Activated CD4-positive, CD25-positive, alpha-beta regulatory T cell treated with anti-CD3 and anti-CD28 coated beads, Interleukin-2, amount 50 U/mL, for 24 hours (primary cell): ENCODE results near the gene SNRNP40.
"Not testable (repeated sequence)": the region's sequence is repeated elsewhere in the genome, so short reads cannot be mapped to it uniquely, and the experiment has no call there.

Source experiments
- ATAC-seq, 2 donors: fragments of 150-1000 bp; cut with Tn5 transposase; one replicate each; pipeline ENCODE4 v1.10.0; 2021; ENCODE audit warnings: mild to moderate bottlenecking in 1 of 2, moderate library complexity in 1 of 2

The SNRNP40 gene

DNA sequence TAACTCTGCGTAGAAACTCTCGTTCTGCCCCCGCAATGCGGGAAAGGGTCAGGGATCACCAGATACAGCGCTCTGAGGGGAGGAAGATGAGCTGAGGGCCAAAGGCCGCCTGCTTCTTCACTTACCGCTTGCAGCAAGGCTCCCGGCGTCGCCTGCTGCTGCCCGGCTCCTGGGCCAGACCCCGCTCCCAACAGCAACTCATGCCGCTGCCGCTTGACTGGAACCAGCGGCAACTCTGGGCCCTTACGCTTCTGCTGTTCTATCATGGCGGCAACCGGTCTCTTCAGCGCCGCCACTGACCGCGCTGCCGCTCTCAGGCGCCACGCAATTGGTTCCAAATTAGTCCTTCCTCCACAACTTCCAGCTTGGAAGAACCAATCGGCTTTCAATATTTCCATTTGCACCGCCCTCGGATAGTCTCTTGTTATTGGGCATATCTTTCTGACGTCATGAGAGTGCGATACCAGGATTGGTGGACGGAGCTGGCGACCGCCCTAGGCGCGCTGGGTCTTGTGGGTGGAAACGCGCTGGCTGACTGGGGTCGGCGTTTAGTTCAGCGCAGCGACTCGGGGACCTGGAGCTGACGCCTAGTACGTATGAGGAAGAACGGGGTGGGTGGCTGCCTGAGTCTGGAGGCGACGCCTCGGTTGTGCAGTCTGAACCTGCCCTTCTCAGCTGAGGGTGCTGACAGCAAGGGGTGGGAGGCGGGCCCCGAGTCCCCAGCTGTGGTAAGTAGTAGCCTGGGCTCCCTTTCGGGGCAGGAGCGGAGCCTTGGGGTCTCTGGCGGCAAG is at the start of gene SNRNP40, which contains the start of gene ZCCHC17:
SNRNP40 (minus strand) TSS at position 303 of the 791 bp plus-strand sequence; CDS start at position 266, 37 bp downstream.
ZCCHC17 (plus strand) TSS at position 547 of the 791 bp plus-strand sequence. CDS start 13,067 bp downstream, outside the sequence.
- peak; percentile 98 to 99 for ATAC-seq

DNA sequence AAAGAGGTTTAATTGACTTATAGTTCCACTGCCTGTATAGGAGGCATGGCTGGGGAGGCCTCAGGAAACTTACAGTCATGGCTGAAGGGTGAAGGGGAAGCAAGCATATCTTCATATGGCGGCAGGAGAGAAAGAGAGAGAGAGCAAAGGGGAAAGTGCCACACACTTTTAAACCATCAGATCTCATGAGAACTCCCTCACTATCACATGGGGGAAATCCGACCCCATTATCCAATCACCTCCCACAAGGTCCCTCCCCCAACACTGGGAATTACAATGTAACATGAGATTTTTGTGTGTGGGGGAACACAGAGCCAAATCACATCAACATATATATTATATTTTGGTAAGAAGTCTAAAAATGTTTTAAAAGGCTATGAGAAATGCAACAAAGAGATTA is 49.0 kb upstream of the SNRNP40 start:
- no peak for ATAC-seq

DNA sequence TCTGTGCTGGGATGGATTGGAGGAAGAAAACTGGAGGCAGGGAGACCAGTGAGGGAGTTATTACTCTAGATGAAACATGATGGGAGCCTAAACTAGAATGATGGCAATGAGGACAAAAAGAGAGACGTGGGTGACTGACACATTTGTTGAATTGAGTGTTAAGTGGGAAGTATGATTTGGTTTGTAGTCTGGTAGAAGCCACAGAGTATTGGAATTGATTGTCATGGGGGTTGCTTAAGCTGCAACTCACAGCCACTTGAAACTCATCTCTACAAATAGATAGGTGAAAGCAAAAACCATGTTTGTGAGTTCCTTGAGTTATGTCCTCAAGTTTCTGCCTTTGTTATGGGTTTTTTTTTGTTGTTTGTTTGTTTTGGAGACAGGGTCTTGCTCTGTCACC is 47.9 kb upstream of the SNRNP40 start:
- no peak for ATAC-seq

DNA sequence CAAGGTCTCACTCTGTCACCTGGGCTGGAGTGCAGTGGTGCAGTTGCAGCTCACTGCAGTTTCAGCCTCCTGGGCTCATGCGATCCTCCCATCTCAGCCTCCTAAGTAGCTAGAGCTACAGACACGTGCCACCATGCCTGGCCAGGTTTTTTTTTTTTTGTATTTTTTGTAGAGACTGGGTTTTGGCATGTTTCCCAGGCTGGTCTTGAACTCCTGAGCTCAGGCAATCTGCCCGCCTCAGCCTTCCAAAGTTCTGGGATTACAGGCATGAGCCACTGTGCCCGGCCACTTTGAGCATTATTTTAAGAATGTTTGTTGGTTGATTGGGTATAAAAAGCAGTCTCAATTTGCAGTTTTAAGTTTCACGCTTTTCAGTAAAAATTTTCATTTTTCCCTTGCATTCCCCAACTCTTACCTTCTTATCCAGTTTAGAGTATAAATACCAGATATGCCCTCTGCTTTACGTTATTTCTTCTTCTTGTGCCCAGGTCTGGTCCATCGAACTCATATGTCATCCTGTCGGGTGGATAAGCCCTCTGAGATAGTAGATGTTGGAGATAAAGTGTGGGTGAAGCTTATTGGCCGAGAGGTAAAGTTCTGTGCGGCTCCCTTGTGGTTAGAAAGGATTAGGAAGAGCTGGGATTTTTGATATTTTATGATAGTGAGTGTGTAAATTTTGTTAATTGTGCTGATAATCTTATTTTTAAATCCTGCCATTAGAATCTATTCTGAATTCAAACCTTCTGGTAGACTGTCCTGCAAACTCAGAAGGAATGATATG is 40.3 kb upstream of the SNRNP40 start:
- no peak for ATAC-seq

DNA sequence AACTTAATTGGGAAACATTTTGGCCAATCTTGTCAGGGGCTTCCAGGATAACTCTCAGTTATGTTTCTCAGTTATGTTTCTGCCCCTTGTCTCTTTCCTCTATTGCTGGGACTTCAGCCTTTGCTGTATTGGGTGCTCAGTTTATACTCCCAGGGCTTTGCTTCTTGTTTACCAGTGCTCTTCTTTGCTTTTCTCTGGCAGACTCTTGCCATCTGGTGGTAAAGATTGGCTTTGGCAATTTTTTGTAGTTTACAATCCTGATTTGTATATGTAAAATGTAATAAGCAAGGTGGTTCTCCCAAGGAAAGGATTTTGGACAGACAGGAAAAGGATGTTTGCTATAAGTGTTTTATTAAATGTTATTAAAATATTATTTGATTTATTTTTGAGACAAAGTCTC is 38.4 kb upstream of the SNRNP40 start:
- ATAC-seq: no peak

DNA sequence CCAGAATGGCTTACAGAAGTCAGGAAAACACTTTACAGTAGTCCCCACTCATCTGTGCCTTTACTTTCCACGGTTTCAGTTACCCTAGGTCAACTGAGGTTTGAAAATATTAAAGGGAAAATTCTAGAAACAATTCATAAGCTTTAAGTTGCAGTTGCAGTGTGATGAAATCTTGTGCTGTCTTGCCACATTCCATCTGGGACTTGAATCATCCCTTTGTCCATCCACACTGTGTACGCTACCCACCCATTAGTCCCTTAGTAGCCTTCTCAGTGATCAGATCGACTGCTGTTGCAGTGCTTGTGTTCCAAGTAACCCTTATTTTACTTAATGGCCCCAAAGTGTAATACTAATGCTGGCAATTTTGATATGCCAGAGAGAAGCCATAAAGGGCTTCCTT is 30.8 kb upstream of the SNRNP40 start:
- no peak for ATAC-seq

DNA sequence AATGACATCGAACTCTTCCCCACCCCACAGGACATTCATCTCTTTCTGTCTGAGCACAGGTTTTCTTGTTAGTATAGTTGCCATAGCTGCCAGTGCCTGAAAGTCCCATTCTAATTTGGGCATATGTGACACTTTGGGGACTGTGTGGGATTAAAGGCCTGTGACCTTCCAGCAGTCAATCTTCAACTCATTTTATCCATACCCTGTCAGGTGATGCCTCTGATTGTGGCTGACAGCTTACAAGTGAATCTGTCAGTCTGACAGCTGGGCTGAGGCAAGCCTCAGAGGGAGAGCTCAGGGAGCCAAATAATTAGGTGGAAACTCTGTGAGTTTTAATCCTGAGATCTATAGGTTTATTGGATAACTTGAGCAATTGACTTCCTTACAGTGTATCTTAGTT is 29.9 kb upstream of the SNRNP40 start:
- ATAC-seq: no peak

DNA sequence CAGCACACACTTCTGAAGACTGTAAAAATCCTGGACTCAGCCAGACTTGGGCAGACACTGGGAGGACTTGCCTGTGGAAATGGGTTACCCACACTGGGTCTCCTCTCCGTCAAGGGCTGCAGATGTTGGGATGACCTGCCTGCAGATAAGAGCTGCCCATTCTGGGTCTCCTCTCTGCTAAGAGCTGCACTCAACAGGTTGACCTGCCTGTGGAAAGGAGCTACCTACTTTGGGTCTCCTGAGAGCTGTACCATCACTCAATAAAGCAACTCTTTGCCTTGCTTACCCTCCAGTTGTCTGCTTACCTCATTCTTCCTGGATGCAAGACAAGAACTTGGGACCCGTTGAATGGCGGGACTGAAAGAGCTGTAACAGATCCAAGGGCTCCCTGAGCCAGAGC is 28.4 kb upstream of the SNRNP40 start:
- ATAC-seq: no peak

DNA sequence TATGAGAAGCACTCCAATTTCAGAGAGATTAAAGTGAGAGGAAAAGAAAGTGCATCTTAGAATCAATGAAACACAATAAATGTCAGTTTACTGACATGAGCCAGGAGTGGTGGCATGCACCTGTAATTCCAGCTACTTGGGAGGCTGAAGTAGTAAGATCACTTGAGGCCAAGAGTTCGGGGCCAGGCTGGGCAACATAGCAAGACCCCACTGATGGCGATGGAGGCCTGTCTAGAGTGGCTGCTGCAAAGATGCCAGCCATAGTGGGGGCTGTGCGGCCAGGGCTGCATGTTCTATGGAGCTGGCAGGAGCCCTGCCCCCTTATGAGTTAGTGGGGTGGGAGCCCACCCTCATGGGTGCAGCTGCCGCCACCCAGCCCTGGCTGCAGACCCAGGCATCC is 27.5 kb upstream of the SNRNP40 start:
- no peak for ATAC-seq

DNA sequence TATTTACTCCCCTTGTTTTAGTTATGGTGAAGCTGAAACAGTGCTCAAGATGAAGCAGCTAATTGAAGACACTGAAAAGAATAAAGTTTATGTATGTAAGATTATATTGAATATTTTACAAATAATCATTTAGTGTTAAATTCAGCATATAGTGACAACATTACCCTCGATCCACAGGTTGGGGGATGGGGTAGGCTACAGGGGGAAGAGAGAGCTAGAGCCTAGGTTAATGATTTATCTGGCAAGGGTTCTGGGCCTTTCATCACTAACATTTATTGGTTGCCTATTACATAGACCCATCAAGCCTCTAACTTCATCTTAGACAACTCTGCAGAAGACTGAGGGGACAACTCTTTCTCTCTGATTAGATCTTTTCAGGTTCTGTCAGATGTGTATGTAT is 21.6 kb upstream of the SNRNP40 start:
- ATAC-seq: no peak

DNA sequence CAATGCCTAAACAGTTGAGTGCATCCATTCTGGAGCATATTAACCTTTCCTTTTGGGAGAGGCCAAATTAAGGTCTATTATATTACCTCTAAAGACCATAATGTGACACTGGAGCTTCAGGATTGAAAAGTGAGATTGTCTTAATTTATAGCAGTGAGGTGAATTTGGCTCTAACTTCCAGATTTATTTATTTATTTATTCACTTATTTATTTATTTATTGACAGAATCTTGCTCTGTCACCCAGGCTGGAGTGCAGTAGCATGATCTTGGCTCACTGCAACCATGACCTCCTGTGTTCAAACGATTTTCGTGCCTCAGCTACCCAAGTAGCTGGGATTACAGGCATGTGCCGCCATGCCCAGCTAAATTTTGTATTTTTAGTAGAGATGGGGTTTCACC is 19.3 kb upstream of the SNRNP40 start:
- ATAC-seq: no peak

DNA sequence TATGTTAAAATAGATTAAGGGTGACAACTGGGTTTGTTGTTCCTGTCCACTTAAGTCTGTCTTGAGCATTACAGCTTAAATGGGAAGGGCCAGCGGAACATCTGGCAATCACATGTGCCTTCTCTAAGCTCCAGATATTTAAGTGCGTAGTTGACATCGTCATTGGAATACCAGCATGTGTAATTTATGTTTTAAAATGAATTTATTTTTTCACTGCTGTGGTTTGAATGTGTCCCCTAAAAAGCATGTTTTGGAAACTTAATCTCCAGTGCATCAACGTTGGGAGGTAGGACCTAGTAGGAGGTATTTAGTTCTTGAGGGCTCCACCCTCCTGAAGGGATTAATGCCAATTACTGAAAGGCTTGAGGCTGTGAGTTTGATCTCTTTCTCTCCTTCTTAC is 13.6 kb upstream of the SNRNP40 start:
- ATAC-seq: no peak

DNA sequence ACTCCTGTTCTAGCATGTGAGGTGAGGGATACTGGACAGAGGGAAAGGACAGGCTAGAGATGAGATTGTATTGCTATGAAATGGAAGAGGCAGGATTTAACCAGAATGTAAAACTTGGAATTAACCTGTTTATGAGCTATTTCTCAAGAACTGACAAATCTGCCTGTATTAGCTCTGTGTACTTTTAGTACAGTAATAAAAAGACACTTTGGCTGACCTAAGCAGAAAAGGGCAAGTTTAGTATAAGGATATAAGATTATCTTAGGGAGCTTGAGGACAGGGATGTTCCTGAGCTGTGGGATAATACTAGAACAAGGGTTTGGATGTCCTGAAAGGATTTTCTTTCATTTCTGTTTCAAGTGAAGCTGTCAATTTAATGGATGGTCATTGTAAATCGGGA is 11.4 kb upstream of the SNRNP40 start:
- ATAC-seq: no peak

DNA sequence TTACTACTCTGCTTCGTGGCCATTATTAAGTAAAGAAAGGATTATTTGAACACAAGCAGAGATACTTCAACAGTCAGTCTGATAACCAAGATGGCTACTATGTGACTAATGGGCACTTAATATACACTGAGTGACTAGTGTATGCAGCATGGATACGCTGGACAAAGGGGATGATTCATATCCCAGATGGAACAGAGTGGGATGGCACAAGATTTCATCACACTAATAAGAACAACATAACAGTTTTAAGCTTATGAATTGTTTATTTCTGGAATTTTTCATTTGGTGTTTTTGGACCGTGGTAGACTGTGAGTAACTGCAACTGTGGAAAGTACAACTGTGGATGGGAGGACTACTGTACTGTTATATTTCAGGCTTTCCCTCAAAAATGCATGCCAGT is 9.7 kb upstream of the SNRNP40 start:
- no peak for ATAC-seq

DNA sequence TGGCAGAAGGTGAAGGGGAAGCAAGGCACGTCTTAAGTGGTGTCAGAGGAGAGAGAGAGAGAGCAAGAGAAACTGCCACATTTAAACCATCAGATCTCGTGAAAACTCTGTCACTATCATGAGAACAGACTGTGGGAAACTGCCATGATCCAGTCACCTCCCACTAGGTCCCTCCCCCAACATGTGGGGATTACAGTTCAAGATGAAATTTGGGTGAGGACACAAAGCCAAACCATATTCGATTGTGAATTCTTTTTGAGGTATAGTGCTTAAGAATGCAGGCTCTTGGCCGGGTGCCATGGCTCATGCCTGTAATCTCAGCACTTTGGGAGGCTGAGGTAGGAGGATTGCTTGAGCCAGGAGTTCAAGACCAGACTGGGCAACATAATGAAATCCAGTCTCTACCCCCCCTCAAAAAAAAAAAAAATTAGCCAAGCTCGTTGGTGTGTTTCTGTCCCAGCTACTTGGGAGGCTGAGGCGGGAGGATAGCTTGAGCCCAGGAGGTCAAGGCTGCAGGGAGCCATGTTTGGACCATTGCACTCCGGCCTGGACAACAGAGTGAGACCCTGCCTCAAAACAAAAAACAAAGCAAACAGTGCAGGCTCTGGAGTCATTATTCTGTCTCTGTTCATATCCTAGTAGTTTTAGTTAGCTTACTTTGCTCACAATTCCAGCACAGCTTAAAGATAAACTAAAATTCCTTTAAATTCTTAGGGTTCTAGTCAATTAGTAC is 6.3 kb upstream of the SNRNP40 start:
- ATAC-seq: no peak

DNA sequence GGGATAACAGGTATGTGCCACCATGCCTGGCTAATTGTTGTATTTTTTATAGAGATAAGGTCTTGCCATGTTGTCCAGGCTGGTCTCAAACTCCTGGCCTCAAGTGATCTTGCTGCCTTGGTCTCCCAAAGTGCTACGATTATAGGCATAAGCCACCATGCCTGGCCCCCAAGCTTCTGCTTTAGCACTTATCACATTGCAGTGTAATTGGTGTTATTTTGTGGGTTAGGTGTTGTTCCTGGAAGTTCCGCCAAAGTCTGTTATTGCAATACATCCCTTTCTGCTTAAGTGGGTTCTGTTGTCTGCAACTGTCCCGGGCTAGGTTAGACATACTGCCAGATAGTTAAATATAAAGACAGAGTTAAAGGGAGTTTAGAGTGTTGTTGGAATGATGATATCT is 3.6 kb upstream of the SNRNP40 start:
- ATAC-seq: no peak

DNA sequence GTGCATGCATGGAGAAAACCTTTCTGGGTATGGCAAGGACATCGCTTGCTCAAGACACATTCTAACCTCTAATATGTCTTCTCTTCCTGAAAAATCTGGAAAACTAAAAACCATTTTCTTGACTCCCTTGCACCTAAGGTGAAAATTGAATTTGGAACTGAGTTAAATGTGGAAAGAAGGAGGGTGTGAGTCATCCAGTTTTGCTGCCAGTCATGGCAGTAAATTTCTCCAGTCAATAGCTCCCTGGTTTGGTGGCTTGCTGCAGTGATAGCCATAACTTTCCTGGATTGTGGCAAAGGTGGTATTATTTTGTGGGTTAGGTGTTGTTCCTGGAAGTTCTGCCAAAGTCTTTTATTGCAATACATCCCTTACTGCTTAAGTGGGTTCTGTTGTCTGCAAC is 2.8 kb upstream of the SNRNP40 start:
- ATAC-seq: no peak

DNA sequence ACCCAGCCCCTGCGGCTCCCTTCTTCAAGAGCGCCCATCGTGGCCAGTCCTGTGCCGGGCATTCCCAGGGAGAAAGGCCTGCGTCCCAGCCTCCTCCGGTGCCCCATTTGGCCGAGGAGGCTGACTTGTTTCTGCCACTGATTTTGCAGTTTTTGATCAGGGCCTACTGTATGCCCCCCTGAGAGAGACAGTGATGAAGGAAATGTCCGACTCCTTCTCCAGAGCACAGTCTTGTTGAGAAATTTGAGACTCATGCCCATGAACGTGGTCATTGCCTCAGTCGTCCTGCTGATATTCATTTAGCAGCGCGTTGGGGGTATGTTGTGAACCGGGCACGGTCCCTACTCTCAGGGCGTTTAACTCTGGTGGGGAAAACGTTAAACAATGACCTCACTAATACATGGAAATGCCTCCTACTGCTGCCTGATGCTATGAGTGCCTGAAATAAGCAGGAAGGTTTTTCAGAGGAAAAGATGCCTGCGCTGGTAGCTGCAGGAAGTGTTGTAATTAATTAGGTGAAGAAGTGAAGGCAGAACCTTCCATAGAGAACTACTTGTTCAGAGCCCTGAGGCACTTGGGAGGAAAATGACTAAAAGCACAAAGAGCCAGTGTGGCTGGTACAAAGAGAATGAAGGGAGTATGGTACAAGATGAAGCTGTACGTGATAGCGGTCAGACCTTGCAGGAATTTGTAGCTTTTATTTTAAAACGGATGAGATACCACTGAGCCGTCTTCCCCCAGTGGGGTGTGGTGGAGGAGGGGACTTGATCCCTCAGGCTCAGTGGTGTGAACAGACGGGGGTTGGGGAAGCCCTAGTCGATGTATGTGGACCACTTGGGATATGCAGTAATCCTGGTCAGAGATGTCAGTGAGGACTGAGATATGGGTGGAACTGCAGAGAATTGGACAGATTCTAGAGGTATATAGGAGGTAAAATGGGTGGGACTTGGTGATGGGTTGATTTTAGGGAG is 974 bp upstream of the SNRNP40 start:
- no peak for ATAC-seq

DNA sequence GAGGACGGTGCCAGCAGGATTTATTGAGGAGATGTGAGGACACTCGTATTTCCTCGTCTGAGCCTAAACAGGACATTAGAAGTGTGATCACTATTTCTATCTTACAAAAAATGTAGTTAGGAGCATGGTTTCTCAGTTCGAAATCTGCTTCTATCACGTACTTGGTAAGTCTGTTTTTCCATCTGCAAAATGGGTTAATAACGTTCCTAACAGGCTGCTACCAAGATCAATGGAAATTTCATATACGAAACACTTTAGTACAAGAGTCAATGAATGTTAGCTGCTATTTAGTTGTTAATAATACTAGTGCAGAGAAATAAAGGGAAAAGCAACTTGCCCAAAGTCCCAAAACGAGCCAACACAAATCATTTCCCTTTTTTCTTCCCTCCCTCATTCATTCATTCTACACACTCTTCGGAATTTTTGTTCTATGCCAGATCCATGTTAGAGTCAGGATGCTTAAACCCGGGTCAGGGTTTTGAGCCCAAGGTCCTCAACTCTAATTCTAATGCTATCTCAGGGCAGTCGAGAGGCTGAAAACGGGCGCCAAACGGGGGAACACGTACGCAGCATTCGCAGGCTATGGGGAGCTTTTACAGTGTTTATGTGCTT is 608 bp downstream of the SNRNP40 start:
- ATAC-seq: no peak

DNA sequence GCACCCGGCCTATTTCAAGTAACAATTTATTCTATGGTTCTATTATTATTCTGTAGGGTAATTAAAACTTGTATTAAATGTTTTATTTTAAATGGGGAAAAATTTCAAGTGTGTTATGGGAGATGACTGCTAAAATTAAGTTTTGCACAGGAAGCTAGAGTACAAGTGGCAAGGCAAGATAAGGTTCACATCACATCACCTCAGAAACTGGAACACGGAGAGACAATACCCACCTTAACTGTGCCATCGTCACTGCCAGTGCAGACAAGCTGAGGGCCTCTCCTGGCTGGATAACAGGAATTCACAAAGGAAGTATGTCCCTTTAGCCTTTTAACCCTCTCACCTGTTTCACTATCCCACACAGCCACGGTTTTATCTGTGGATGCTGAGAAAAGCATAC is 7.6 kb downstream of the SNRNP40 start:
- ATAC-seq: no peak

DNA sequence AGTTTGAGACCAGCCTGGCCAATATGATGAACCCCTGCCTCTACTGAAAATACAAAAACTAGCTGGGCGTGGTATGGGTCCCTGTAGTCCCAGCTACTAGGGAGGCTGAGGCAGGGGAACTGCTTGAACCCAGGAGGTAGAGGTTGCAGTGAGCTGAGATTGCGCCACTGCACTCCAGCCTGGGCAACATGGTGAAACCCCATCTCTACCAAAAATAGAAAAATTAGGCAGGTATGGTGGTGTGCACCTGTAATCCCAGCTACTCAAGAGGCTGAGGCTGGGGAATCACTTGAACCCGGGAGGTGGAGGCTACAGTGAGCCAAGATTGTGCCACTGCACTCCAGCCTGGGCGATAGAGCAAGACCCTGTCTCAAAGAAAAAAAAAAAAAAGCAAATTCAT is 8.8 kb downstream of the SNRNP40 start:
- ATAC-seq: not testable (repeated sequence)

DNA sequence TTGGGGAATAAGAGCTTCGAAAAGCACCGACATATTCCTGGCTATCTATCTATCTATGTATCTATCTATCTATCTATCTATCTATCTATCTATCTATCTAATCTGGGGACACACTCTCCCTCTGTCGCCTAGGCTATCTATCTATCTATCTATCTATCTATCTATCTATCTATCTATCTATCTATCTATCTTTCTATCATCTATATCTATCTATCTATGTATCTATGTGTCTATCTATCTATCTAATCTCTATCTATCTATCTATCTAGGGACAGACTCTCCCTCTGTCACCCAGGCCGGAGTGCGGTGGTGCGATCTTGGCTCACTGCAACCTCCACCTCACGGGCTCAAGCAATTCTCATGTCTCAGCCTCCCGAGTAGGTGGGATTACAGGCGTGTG is 14.2 kb downstream of the SNRNP40 start:
- not testable (repeated sequence) for ATAC-seq
